Natural killer cell (primary cell): ENCODE results near the gene CHIT1. TPM values are rescaled to one million over a fixed set of nuclear protein-coding genes. Genes with fewer than 3 reads are reported as not detected.

Experiments used
- ATAC-seq, 3 donors: fragments of 150-1000 bp in 2 of 3; fragments of 200-7000 bp in 1 of 3; cut with Tn5 transposase; 1 replicate in 1 of 3; 2 replicates in 2 of 3; pipeline ENCODE4 v1.10.0; 2021; ENCODE audit warnings: mild to moderate bottlenecking in 2 of 3, moderate library complexity in 2 of 3
- DNase-seq, 2 donors: peaks; one replicate each; pipeline versions ENCODE4 v3.0.0 to v3.0.0-alpha.2; 2013 to 2021; ENCODE audit warnings: mixed read lengths in 1 of 2
- H3K27ac ChIP-seq: one replicate; pipeline ENCODE4 v1.5.1; 2013; ENCODE audit warnings: mild to moderate bottlenecking, low read length
- H3K27me3 ChIP-seq: one replicate; pipeline ENCODE4 v1.6.1; 2013; ENCODE audit warnings: low read length; ENCODE audit not compliant: control insufficient read depth, insufficient read depth
- H3K36me3 ChIP-seq: one replicate; pipeline ENCODE4 v1.6.1; 2013; ENCODE audit warnings: low read length; ENCODE audit not compliant: control insufficient read depth, insufficient read depth
- H3K4me1 ChIP-seq: one replicate; pipeline ENCODE4 v1.6.1; 2013; ENCODE audit warnings: low read length; ENCODE audit not compliant: control insufficient read depth, insufficient read depth
- H3K4me3 ChIP-seq: one replicate; pipeline ENCODE4 v1.5.1; 2013; ENCODE audit warnings: low read length
- H3K9me3 ChIP-seq: one replicate; pipeline ENCODE4 v1.6.1; 2013; ENCODE audit warnings: low read length; ENCODE audit not compliant: control insufficient read depth, insufficient read depth
- H3K27ac Mint-ChIP-seq, 2 donors: one replicate each; pipeline ENCODE4 v1.8.0; 2022; ENCODE audit warnings: mild to moderate bottlenecking in 2 of 2, mixed read lengths in 2 of 2, moderate library complexity in 1 of 2
- H3K27me3 Mint-ChIP-seq, 2 donors: one replicate each; pipeline ENCODE4 v1.8.0; 2022; ENCODE audit warnings: low read depth in 2 of 2, mixed read lengths in 2 of 2
- H3K36me3 Mint-ChIP-seq: one replicate; pipeline ENCODE4 v1.8.0; 2022; ENCODE audit warnings: mixed read lengths
- H3K4me1 Mint-ChIP-seq, 2 donors: one replicate each; pipeline ENCODE4 v1.8.0; 2022; ENCODE audit warnings: mixed read lengths in 2 of 2
- H3K4me3 Mint-ChIP-seq: one replicate; pipeline ENCODE4 v1.8.0; 2022; ENCODE audit warnings: mild to moderate bottlenecking, moderate library complexity, mixed read lengths
- H3K9me3 Mint-ChIP-seq, 2 donors: one replicate each; pipeline ENCODE4 v1.8.0; 2022; ENCODE audit warnings: mixed read lengths in 2 of 2
- CTCF ChIP-seq: fragments of 200-600 bp; IDR thresholded peaks from one replicate; pipeline ENCODE4 v1.8.0; 2022; ENCODE audit warnings: antibody characterized with exemption
- WGBS: methylation state at CpG from one replicate; pipeline ENCODE4 v1.1.7; 2013; ENCODE audit warnings: missing lambda C conversion rate; ENCODE audit not compliant: insufficient coverage; 5-methylcytosine and 5-hydroxymethylcytosine counted together
- intact Hi-C: fragments of 100-400 bp; cut with micrococcal nuclease; formaldehyde crosslinking; loops from one replicate; pipeline ENCODE4 v1.14.2; 2022
- total RNA-seq, 4 donors: library from RNA; stranded (reverse); fragments of 120-200 nt in 1 of 4; gene quantifications; one replicate each; pipeline versions ENCODE4 v1.2.3 to v1.2.4, GENCODE V29; 2013 to 2022

CHIT1 gene
- total RNA-seq, 3 donors from 2014 or later (not counting 1 experiment from before 2014, with no cell fraction given) = 0.07 to 2.2 TPM; not detected in 1

GRCh38 chr1:203228670-203229069 lies 803 bp downstream of the CHIT1 start:
- Histone ChIP-seq H3K4me3 (no peak overlapping the region), H3K9me3 (peaks cover 3% of the 10 kb centered on the region), H3K27ac (no peak overlapping the region), H3K27me3 (no peaks in the 10 kb centered on the region), H3K4me1 (no peaks in the 10 kb centered on the region), H3K36me3 (no peaks in the 10 kb centered on the region)
- Mint-ChIP-seq H3K9me3 (peaks cover under 1% of the 10 kb centered on the region in 2 donors), H3K27ac (no peak overlapping the region), H3K36me3 (peaks cover 1% of the 10 kb centered on the region), H3K4me1 (no peaks in the 10 kb centered on the region), H3K4me3 (no peak overlapping the region), H3K27me3 (peaks cover 11 to 25% of the 10 kb centered on the region in 2 donors)
- ATAC-seq (no peak), DNase-seq (no peak)
- TF ChIP-seq CTCF = no peak
- 69% methylated on average over 4 of the region's 4 CpGs for WGBS
- intact Hi-C loops = no loop called here

GRCh38 chr1:203227371-203228083 lies 1.9 kb downstream of the CHIT1 start:
- H3K4me3 Mint-ChIP-seq = no peak overlapping the region
- Histone ChIP-seq H3K4me1 (no peaks in the 10 kb centered on the region), H3K4me3 (no peak overlapping the region), H3K36me3 (no peaks in the 10 kb centered on the region), H3K27ac (no peak overlapping the region), H3K27me3 (no peaks in the 10 kb centered on the region), H3K9me3 (no peaks in the 10 kb centered on the region)
- ATAC-seq = no peak
- H3K27me3 Mint-ChIP-seq = peaks cover 9 to 15% of the 10 kb centered on the region in 2 donors
- H3K27ac Mint-ChIP-seq = no peak overlapping the region
- 89% methylated on average over 9 of the region's 9 CpGs for WGBS
- no peaks in the 10 kb centered on the region for H3K36me3 Mint-ChIP-seq
- H3K9me3 Mint-ChIP-seq = no peaks in the 10 kb centered on the region
- intact Hi-C loops = no loop called here
- no peak for DNase-seq
- TF ChIP-seq CTCF = no peak
- H3K4me1 Mint-ChIP-seq = no peaks in the 10 kb centered on the region

GRCh38 chr1:203225071-203225470 lies 4.4 kb downstream of the CHIT1 start:
- Mint-ChIP-seq H3K27me3 (peaks cover 3 to 8% of the 10 kb centered on the region in 2 donors), H3K36me3 (no peaks in the 10 kb centered on the region), H3K27ac (no peak overlapping the region), H3K4me1 (no peaks in the 10 kb centered on the region), H3K4me3 (no peak overlapping the region), H3K9me3 (no peaks in the 10 kb centered on the region)
- no peak for TF ChIP-seq CTCF
- no peak overlapping the region for H3K4me3 ChIP-seq
- H3K36me3 ChIP-seq = no peaks in the 10 kb centered on the region
- no peaks in the 10 kb centered on the region for H3K9me3 ChIP-seq
- ATAC-seq = peak in 1 of 3 donors; percentile 43
- intact Hi-C loops = no loop called here
- H3K27ac ChIP-seq = no peak overlapping the region
- H3K27me3 ChIP-seq = no peaks in the 10 kb centered on the region
- DNase-seq = no peak
- H3K4me1 ChIP-seq = no peaks in the 10 kb centered on the region
- whole genome bisulfite sequencing = 39% methylated on average over 3 of the region's 4 CpGs
